GM19438 (cell line): ENCODE results near the gene INHA.

Experiments
- ATAC-seq: cut with Tn5 transposase; IDR thresholded peaks from one replicate; pipeline ENCODE4 v1.9.1; 2021; ENCODE audit warnings: low read depth; ENCODE audit not compliant: unreplicated experiment

Gene INHA

GRCh38 chr2:219608399-219608964 is 36.4 kb downstream of the INHA start:
- ATAC-seq = no peak

DNA sequence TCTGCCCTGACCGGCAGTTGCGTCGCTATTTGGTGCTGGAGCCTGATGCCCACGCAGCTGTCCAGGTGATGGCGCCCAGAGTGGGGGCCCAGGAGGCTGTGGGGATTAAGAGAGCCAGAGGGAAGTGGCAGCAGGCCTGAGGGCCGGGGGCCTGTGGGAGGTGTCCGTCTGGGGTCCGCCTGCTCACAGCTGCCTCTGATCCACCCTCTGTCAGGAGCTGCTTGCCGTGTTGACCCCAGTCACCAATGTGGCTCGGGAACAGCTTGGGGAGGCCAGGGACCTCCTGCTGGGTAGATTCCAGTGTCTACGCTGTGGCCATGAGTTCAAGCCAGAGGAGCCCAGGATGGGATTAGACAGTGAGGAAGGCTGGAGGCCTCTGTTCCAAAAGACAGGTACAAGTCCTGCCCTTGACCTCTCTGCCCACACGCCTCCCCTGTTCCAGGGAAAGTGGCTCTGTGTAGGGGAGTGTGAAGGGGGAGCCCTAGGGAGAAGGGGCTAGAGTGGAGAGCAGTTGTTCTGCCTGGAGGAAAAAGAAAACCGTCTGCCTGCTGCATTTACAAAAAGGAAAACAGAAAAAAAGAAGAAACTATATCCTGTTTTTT is 37.1 kb downstream of the INHA start:
- ATAC-seq = no peak

DNA sequence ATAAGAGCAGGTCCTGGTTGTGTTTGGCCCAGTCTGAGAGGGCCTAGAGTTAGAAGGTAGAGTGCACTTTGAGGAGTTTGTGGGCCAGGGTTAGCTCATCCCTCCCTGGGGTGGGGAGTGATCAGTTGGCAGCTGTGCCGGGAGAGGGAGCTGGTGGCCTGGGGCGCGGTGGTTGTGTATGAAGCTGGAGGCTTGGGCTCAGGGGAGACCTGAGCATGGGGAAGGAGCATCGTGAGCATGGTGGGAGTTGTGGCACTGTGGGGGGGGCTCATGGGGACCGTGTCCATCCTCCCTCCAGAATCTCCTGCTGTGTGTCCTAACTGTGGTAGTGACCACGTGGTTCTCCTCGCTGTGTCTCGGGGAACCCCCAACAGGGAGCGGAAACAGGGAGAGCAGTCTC is 39.2 kb downstream of the INHA start:
- ATAC-seq = no peak

GRCh38 chr2:219611866-219612576 is 39.9 kb downstream of the INHA start:
- ATAC-seq = no peak

DNA sequence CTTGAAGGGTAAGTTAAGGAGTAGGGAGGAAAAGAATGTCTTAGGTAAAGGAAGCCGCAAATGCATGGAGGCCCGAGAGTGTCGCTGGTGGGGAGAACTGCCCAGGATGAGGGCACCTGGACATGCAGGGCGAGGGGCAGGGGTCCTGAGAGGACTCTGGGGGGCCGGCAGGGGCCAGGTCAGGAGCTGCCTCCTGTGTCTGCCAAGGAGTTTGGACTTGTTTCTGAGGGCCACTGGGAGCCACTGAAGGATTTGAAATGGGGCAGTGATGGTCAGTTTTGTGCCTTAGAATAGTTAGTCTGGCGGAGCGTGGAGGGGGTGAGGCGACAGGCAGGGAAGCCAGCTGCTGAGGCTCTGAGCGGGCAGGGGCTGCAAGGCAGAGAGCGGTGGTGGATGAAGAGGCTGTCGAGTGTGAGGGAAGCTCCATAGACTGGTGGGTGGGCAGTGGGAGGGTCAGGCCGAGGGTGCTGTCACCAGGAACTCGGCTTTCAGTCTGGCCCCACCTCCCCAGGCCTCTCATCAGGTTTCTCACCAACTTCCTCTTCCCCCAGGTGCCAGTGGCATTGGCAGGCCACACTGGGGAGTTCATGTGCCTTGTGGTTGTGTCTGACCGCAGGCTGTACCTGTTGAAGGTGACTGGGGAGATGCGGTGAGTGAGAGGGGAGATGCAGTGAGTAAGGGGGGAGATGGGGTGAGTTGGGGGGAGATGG is 40.6 kb downstream of the INHA start:
- ATAC-seq = peak; percentile 63

GRCh38 chr2:219613461-219614070 is 41.5 kb downstream of the INHA start:
- ATAC-seq = no peak

DNA sequence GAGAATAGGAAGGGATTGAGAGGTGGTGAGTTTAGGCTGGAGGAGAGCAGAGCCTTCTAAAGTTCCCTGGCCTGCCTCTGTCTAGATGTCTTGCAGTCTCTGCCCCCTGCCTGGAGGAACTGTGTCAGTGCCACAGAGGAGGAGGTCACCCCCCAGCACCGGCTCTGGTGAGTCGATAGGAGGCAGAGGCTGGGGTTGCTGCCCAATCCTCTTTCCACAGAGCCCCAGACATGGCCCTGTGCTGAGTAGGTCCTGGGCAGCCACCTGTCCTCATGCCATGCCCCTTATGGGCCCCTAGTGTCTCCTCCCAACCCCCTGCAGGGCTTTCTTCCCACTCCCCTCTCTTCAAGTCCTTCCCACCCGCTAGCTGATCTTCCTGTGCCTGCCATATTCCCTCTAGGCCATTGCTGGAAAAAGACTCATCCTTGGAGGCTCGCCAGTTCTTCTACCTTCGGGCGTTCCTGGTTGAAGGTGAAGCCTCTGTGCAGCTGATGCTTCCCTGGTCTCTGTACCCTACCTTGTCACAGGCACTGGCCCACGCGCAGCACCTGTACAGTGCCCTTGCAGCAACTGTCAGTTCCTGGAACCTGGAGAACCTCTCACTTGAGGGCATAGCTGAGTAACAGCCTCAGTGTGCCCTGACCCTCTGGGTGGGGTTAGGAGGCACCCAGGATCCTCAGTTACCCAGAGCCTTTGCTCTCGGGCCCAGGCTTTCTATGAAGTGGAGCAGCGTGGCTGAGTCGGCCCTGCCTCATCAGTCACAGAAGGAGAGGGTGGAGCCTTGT is 42.2 kb downstream of the INHA start:
- ATAC-seq = no peak

- ATAC-seq = no peak
These were observed 42.9 kb downstream of the INHA start for GRCh38 chr2:219615036-219615435.

DNA sequence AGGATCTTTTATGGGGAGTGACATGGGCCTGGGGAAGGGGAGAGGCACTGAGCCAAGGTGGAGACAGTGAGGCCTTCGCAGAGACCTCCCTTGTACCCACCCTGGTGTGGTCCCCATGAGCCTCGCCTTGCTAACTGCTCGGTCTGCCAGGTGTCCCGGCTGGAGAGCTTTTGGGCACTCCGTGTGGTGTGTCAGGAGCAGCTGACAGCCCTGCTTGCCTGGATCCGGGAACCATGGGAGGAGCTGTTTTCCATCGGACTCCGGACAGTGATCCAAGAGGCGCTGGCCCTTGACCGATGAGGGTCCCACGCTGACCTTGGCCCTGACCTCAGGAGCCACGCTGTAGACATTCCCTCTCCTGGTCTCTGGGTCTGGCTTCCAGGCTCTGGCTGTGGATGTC is 43.8 kb downstream of the INHA start:
- ATAC-seq = no peak

DNA sequence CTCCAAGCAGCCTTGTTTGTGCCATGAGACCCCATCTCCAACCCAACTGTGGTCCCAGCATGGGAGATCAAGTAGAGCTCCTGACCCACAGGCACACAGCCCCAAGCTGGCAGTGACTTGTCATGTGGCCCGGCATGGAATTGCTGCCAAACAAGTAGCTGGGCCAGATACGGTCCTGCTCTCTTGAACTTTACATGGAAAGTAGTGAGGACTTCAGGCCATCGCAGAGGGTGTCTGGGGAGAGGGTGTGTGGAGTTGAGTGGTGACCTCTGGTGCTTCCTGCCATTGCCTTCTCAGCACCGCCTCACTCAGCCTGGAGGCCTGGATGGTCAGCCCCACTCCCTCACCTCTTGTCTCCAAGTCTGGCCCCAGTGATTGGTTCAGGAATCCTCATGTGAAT is 44.4 kb downstream of the INHA start:
- ATAC-seq = no peak

- no peak for ATAC-seq
These were observed 46.6 kb downstream of the INHA start for GRCh38 chr2:219618733-219619122.

DNA sequence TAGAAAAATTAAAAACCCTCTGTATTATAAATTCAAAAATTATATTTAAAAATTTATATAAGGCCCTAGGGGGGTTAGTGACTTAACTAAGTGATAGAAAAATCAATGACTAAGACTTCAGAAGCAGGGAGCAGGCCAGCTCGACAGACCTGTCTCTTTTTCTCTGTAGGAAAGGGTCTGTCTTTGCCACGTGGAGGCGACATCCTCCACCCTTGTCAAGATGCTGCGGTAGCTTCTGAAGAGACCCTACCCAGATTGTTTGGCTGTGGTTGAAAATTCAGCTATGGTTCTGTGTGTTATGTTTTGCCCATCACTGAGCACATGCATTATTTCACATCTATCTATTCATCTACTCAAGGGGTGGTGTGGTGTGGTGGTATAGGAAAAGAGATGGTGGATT is 47.1 kb downstream of the INHA start:
- ATAC-seq = no peak

- ATAC-seq = no peak
These were observed 48.4 kb downstream of the INHA start for GRCh38 chr2:219620546-219620945.

DNA sequence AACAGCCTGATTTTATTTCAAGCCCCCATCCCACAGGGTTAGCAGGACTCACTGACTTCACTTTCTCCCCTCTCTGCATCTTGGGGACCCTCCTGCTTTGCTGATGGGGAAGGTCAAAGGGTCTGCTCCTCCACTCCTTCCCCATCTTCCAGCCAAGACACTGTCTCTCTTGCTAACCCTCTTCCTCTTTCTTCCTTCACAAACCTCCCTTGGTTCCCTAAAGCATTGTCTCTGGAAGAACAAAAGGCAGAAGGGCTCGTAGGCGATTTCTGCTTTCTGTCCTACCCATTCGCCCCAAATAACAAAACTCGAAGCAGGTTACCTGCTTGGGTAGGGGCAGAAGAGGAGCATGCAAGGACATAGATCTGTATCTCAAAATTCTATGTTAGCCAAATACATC is 49.8 kb downstream of the INHA start:
- ATAC-seq = no peak

GRCh38 chr2:219622472-219622871 is 50.4 kb downstream of the INHA start:
- ATAC-seq = no peak

- no peak for ATAC-seq
These were observed 52.5 kb downstream of the INHA start for GRCh38 chr2:219624565-219624964.

- no peak for ATAC-seq
These were observed 53.1 kb downstream of the INHA start for GRCh38 chr2:219625179-219625578.
